Panc1 (cell line): ENCODE results near the gene CATSPERD. TPM values are rescaled to one million over a fixed set of nuclear protein-coding genes. Genes with fewer than 3 reads are reported as not detected.

ENCODE experiments used
- ATAC-seq: fragments of 200-7000 bp; cut with Tn5 transposase; 2 replicates; pipeline ENCODE4 v1.9.1; 2020; ENCODE audit warnings: mild to moderate bottlenecking, moderate library complexity
- BruUV-seq: library from RNA; stranded (reverse); fragments of 400-500 nt; replicated peaks from 2 replicates; lab custom pipeline; 2021; lab: Mats Ljungman, UMichigan
- CTCF ChIA-PET: fragments of 300-600 bp; sonication (Branson Sonifier 250); formaldehyde crosslinking; loops from one replicate; lab custom pipeline; 2022; ENCODE audit warnings: antibody characterized with exemption; lab: Charles Lee
- POLR2A ChIA-PET: fragments of 300-600 bp; sonication (Branson Sonifier 250); formaldehyde crosslinking; loops from one replicate; lab custom pipeline; 2022; ENCODE audit warnings: antibody characterized with exemption; lab: Charles Lee
- DNase-seq: peaks from one replicate; pipeline ENCODE4 v3.0.0-alpha.2; 2010; ENCODE audit warnings: low read depth, low spot score
- H3K27ac ChIP-seq: 2 replicates; pipeline ENCODE4 v1.5.1; 2011; ENCODE audit warnings: mild to moderate bottlenecking, low read length, inconsistent platforms
- H3K27me3 ChIP-seq: fragments of 200-500 bp; sonication (Bioruptor generic); 2 replicates; pipeline ENCODE4 v1.6.0; 2014; ENCODE audit warnings: low read length, inconsistent platforms; ENCODE audit not compliant: control insufficient read depth, insufficient read depth
- H3K36me3 ChIP-seq: fragments of 200-500 bp; sonication (Bioruptor generic); 2 replicates; pipeline ENCODE4 v1.5.1; 2014; ENCODE audit warnings: inconsistent platforms, mild to moderate bottlenecking, low read length, moderate library complexity; ENCODE audit not compliant: control insufficient read depth, insufficient read depth
- H3K4me1 ChIP-seq: 2 replicates; pipeline ENCODE4 v1.5.1; 2011; ENCODE audit warnings: inconsistent platforms, mild to moderate bottlenecking, low read length, moderate library complexity; ENCODE audit not compliant: control insufficient read depth, insufficient read depth
- H3K4me3 ChIP-seq, 2 experiments: 2 replicates each; pipeline ENCODE4 v1.5.1; 2011 to 2012; ENCODE audit warnings: low read depth in 2 of 2, low read length in 2 of 2, mild to moderate bottlenecking in 2 of 2, inconsistent platforms in 1 of 2, moderate library complexity in 1 of 2
- H3K9me3 ChIP-seq: fragments of 200-500 bp; sonication (Bioruptor generic); 2 replicates; pipeline ENCODE4 v1.5.1; 2014; ENCODE audit warnings: low read depth, mild to moderate bottlenecking, inconsistent platforms, low read length, moderate library complexity; ENCODE audit not compliant: control insufficient read depth, insufficient read depth
- CTCF ChIP-seq: fragments of 450-650 bp; IDR thresholded peaks from 2 replicates; pipeline ENCODE4 v1.5.1; 2017; ENCODE audit warnings: mild to moderate bottlenecking
- POLR2AphosphoS5 ChIP-seq: IDR thresholded peaks from 2 replicates; pipeline ENCODE4 v1.6.1; 2012; ENCODE audit warnings: mild to moderate bottlenecking, low read depth, low read length, moderate library complexity
- REST ChIP-seq, 2 experiments: IDR thresholded peaks; 2 replicates each; pipeline ENCODE4 v1.6.1; 2011 to 2012; ENCODE audit warnings: low read depth in 2 of 2, control low read depth in 1 of 2, low read length in 1 of 2, mild to moderate bottlenecking in 1 of 2, moderate library complexity in 1 of 2; ENCODE audit not compliant: insufficient read depth in 1 of 2
- SIN3A ChIP-seq: IDR thresholded peaks from 2 replicates; pipeline ENCODE4 v1.6.1; 2012; ENCODE audit warnings: low read depth, mild to moderate bottlenecking, low read length, moderate library complexity, borderline replicate concordance; ENCODE audit not compliant: insufficient read depth
- TCF7L2 ChIP-seq: IDR thresholded peaks from 2 replicates; pipeline ENCODE4 v1.6.1; 2011; ENCODE audit warnings: mild to moderate bottlenecking, low read depth, low read length, inconsistent platforms
- in situ Hi-C: cut with HindIII; loops from 2 replicates; pipeline ENCODE4 v1.10.0; 2016; ENCODE audit warnings: low sequenced_read_pairs, low pct_unique_long_range_greater_than_20kb
- intact Hi-C: fragments of 100-400 bp; cut with micrococcal nuclease; formaldehyde crosslinking; loops from one replicate; pipeline ENCODE4 v1.10.0; 2022; ENCODE audit not compliant: unreplicated experiment
- total RNA-seq: library from RNA; stranded (reverse); gene quantifications from one replicate; pipeline ENCODE4 v1.2.1, GENCODE V29; 2021; ENCODE audit not compliant: unreplicated experiment

The CATSPERD gene
- total RNA-seq, 1 experiment from 2014 or later, result 0.08 TPM

- DNase-seq (no peak), ATAC-seq (no peak)
- POLR2A ChIA-PET, result interaction anchor here (0.6 kb wide), 1 partner anchor 79 kb away, joined by 3 read pairs; no protein-coding TSS in a partner anchor
- H3K36me3 ChIP-seq, result no peaks in the 10 kb centered on the region
- TF ChIP-seq CTCF (no peak), TCF7L2 (no peak), REST (IDR thresholded peaks at IDR 0.05; ENCODE audit: insufficient read depth in 1 of 2, low read depth in 2 of 2, low read length in 1 of 2) (no peak), SIN3A (no peak), POLR2AphosphoS5 (no peak)
- no peak overlapping the region for H3K4me3 ChIP-seq
- H3K4me1 ChIP-seq, result no peaks in the 10 kb centered on the region
- in situ Hi-C loops (no loop called here), intact Hi-C loops (no loop called here)
- CTCF ChIA-PET, result no interaction called here
- no TSS peak for BruUV-seq
- no peaks in the 10 kb centered on the region for H3K9me3 ChIP-seq
- H3K27ac ChIP-seq, result no peak overlapping the region
- no peaks in the 10 kb centered on the region for H3K27me3 ChIP-seq
Measured at GRCh38 chr19:5751709-5752108, 31.3 kb downstream of the CATSPERD start.

GRCh38 chr19:5753743-5754142 is 33.3 kb downstream of the CATSPERD start:
- Histone ChIP-seq H3K36me3 (no peaks in the 10 kb centered on the region), H3K4me3 (no peak overlapping the region), H3K27ac (no peak overlapping the region), H3K27me3 (no peaks in the 10 kb centered on the region), H3K4me1 (no peaks in the 10 kb centered on the region), H3K9me3 (no peaks in the 10 kb centered on the region)
- no peak for TF ChIP-seq SIN3A
- TF ChIP-seq POLR2AphosphoS5, result no peak
- no peak for TF ChIP-seq TCF7L2
- TF ChIP-seq CTCF, result no peak
- DNase-seq (no peak), ATAC-seq (no peak)
- in situ Hi-C loops, result no loop called here
- CTCF ChIA-PET, result interaction anchor here (0.6 kb wide), 1 partner anchor 12 kb away, joined by 3 read pairs; no protein-coding TSS in a partner anchor
- POLR2A ChIA-PET, result no interaction called here
- intact Hi-C loops, result no loop called here
- no TSS peak for BruUV-seq
